Stimulated activated naive CD4-positive, alpha-beta T cell treated with Interleukin-2 at 50 U/mL for 16 hours (primary cell): ENCODE measurements around the gene LPCAT1.
"Not testable (repeated sequence)": the region's sequence is repeated elsewhere in the genome, so short reads cannot be mapped to it uniquely, and the experiment has no call there.

Experiments
- DNase-seq: peaks from one replicate; lab custom pipeline; 2025; lab: John Stamatoyannopoulos, UW

Gene LPCAT1

DNA sequence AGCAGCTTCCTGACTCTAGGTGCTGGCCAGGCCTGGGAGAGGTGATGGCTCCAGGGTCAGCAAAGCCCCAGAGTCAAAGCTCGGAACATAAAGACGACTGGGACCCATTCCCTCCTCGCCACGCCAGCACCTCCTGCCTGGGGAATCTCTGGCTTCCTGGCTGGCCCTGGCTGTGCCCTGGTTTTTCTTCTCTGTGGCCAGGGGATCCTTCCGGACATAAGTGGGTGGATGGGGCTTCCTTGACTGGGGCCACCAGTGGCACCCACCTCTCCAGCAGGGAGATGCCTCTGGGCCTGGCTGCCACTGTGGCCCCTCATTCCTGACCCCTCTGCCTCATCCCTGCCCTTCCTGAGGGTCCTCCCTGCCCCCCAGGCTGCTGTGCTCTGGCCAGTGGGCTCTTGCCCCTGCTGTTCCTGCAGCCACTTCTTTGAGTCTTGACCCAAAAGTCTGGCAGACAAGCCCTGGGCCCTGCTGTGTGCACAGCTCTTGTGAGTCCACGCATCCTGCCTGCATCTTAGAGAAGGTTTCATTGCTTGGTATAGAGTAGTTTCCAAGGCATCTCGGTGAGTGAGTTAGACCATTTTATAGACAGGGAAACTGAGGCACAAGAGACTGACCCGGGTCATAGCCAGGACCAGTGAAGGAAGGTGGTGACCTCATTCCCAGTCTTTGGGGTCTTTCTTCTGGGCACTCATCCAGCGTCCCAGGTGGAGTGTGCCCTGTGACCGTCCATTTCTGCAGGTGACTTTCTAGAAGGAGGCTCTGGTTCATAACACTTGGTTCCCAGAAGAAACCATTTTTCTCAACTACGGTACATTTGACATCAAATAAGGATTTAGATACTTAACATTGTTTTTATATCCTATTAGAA lies 17.3 kb upstream of the LPCAT1 start:
- DNase-seq: no peak

DNA sequence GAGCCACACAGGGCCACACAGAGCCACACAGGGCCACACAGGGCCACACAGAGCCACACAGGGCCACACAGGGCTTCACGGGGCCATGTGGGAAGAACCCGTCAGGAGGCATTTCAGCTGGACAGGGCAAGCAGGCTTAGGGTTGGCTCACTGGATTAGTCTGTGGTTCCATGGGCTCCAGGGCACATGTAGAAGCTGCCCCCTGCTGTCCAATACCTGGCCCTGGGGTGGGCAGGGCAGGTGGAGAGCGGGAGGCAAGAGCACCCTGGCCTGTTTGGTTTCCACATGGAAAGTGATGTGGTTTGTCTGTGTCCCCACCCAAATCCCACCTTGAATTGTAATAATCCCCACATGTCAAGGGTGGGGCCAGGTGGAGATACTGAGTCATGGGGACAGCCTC lies 16.4 kb upstream of the LPCAT1 start:
- no peak for DNase-seq

DNA sequence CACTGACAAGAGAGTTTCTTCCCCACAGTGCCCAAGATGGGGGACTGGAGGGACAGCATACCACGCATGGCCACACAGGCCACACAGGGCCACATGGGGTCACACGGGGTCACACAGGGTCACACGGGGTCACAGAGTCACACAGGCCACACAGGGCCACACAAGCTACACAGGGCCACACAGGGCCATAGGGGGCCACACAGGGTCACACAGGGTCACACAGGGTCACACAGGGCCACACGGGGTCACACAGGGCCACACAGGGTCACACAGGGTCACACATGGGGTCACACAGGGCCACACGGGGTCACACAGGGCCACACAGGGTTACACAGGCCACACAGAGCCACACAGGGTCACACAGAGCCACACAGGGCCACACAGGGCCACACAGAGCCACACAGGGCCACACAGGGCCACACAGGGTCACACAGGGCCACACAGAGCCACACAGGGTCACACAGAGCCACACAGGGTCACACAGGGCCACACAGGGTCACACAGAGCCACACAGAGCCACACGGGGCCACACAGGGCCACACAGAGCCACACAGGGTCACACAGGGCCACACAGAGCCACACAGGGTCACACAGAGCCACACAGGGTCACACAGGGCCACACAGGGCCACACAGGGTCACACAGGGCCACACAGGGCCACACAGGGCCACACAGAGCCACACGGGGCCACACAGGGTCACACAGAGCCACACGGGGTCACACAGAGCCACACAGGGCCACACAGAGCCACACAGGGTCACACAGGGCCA lies 15.8 kb upstream of the LPCAT1 start:
- DNase-seq: not testable (repeated sequence)

GRCh38 chr5:1538741-1539392 lies 15.1 kb upstream of the LPCAT1 start:
- DNase-seq: no peak

GRCh38 chr5:1538276-1538675 lies 14.5 kb upstream of the LPCAT1 start:
- no peak for DNase-seq

DNA sequence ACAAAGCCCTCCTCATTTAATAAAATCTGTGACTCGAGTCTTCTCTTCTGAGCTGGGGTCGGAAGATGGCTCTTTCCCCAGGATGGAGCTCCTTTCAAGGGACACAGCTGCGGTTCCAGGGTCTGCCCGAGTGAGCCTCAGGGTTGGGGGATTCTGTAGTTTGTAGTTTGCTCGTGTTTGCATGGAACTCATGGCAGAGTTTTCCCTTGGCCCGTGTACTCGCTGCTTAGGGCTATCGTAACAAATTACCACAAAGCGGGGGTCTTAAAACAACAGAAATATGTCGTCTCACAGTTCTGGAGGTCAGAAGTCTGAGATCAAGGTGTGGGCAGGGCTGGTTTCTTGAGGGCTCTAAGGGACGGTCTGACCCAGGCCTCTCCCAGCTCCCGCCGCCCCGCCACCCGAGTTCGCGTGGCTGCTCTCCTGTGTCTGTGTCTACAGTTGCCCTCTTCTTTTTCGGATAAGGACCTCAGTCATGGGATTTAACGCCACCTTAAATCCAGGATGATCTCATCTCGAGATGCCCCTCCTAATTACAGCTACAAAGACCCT lies 13.9 kb upstream of the LPCAT1 start:
- DNase-seq: no peak

- DNase-seq: no peak
Observed at GRCh38 chr5:1536871-1537602, 13.3 kb upstream of the LPCAT1 start.

GRCh38 chr5:1536322-1536845 lies 12.6 kb upstream of the LPCAT1 start:
- peak; percentile 66 for DNase-seq

DNA sequence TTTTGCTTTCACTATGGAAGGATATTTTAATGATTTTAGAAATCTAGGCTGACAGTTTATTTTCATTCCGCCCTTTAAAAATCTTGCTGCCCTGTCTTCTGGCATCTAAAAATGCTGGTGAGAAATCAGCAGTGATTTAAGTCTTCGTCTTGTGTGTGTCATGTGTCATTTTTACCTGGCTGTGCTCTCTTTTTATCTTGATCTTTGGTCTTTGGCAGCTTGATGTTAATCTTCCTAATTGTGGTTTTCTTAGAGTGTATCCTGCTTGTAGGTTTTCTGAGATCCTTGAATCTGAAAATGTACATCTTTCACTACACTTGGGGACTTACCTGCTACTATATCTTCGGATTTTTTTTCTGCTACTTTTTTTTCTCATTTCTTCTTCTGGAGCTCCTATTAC lies 11.9 kb upstream of the LPCAT1 start:
- DNase-seq: no peak

DNA sequence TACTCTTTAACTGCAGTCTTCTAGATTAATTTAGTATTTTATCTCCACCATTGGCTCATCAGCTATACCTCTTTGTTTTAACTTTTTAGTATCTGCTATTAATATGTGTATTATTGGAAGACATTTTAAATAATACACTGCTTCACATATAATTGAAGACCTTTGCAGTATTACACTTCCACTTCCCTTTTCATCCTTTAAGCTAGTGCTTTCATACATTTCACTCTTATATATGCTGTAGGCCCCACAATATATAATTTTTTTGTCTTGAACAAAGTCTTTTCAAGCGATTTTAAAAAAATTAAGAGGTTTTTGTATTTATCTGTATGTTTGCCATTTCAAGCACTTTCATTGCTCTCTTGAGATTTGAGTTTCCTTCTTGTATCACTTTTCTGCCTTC lies 8.6 kb upstream of the LPCAT1 start:
- DNase-seq: no peak

DNA sequence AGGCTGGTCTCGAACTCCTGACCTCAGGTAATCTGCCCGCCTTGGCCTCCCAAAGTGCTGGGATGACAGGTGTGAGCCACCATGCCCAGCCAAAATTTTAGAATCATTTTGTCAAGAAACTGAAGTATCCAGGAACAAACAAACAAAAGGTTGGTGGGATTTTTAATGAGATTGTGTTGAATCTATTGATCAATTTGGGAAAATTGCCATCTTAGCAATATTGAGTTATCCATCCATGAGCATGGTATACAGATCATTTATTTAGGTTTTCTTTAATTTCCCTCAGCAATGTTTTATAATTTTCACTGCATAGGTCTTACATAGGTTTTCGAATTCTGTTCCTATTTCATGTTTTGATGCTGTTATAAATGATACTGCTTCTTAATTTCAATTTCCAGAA lies 5.7 kb upstream of the LPCAT1 start:
- DNase-seq: no peak

GRCh38 chr5:1527533-1528205 lies 3.9 kb upstream of the LPCAT1 start:
- no peak for DNase-seq

DNA sequence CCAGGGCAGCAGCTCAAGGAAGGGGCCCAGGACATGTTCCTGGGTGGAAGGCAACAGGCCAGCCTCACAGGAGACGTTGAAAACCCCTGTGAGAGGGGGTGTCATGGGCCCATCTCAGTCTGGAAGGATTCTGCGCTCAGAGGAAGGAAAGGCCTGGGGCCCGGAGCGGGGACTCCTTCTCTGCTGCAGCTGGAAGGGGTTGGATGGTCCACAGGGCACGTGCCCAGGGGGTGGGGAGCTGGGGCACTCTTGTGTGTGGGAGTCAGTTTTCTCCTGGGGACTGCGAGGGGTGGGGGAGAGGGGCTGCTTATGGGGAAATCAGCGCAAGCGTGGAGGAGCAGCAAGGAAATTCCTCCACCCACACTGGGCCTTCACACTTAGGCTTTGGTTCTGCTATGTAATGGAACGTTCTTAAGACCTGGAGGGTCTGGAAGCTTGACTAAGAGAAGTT lies 2.9 kb upstream of the LPCAT1 start:
- no peak for DNase-seq

DNA sequence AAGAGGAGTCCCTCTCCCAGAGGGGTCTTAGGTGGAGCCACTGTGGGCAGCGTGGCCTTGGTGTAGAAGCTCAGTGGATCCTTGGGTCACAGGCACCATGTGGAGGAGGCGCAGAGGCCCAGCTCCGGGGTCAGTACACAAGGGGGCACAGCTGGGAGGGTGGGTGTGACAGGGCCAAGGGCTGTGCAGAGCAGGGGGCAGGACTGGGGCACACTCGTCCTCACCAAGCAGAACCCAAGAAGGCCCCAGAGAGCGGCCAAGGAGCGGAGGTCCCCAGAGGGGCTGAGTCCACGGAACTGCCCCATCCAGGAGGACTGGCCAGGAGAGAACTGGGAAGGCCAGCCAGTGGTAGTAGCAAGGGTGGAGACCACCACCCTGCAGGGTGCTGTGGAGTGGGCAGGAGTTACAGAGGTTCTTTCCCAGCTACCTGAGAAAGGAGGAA lies 2.5 kb upstream of the LPCAT1 start:
- DNase-seq: no peak

GRCh38 chr5:1525624-1526189 lies 1.9 kb upstream of the LPCAT1 start:
- no peak for DNase-seq

DNA sequence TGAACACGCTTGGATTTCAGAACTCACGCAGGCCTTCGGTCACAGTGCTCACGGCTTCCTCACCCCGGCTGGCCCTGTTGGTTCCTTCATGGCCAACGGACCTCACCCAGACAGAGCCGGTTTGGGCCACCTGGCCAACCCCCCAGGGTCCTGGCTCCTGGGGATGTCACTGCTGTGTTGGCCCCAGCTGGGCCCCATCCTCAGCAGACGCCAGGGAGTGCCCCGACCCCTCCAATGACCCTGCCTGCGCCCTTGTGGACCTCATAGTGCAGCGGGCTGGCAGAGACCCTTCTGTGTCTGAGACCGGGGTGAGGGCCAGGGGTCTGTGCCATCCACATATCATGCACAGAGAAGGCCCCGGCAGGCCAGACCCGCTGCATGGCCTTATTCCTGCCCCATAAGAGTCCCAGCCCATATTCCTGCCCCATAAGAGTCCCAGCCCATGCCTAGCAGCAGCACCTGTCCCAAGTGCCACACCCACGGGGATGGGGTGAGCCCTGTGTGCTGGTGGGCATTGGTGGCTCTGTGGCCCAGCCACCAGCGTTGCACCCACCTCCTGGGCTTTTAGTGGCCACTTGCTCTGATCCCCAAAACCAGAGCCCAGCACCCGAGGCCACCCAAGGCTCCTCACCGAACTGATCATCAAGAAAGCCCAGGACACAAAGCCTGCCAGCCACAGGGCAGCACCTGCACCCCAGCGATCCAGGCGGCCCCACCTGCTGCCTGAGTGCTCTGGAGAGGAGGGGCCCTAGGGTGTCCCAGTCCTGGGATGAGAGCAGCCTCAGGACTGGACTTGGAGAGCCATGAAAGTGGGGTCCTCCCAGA lies 1.3 kb upstream of the LPCAT1 start:
- DNase-seq: no peak

GRCh38 chr5:1524481-1524798 lies 680 bp upstream of the LPCAT1 start:
- no peak for DNase-seq

- no peak for DNase-seq
Observed at GRCh38 chr5:1523480-1523792, 324 bp downstream of the LPCAT1 start.

DNA sequence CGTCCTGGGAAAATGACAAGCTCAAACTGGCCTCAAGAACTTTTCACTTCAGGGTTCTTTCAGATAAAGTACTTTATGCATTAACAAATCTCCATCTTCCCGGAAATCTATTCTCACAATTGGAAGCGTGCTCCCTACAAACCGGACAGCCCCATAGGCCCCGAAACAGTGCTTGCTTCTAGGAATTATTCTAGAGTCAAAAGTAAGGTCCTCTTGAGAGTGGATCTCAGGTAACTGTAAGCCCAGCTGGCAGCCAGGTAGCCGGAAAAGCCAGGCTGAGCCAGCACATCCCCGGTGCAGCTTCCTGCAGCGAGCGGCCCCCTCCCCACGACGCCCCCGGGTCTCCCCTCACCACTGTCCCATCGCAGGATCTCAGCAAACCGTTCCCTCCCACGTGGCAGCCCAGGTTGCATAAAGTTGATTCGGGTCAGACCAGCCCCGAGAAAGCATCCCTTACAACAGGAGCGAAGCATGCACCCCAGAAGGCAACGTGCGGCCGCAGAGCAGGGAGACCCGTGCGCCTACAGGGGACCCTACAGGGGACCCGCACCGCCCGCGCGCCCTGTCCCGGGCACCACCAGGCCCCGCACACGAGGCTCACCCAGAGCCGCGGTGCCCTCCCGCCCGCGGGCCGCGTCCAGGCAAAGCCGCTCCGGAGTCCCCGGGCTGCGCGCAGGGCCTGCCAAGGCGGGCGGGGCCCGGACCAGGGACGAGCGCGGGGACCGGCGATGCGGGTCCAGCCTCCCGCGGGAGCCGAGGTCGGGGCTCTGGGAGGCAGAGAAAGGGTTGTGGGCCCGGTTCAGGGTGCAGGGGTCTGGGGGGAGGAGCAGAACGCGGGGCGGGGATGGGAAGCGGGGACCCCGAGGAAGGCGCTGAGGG lies 920 bp downstream of the LPCAT1 start:
- DNase-seq: peak; percentile 7
